ENCODE data around the gene HPN. TPM values are rescaled to one million over a fixed set of nuclear protein-coding genes. Genes with fewer than 3 reads are reported as not detected.

Gene HPN
- total and polyA plus RNA-seq, 2 donors from 2014 or later: 134 to 331 TPM

DNA sequence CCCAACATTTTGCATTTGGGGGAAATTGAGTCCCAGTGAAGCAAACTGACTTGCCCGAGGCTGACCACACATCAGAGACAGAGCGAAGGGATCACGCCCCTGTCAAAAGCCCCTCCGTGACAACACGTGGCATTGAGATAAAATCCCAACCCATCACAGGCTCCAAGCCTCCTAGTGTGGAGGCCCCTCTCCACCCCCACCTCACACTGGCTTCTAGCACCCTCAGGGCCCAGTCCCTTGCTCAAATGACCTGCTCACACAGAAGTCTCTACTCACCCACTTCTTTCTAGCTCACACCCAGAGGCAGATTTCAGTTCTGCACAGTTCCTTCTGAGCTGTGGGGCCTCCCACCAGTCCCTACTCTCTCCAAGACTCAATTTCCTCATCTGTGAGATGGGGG, 10.3 kb downstream of the HPN start:
- DNase-seq (no peak), FAIRE-seq (no peak)
- Histone ChIP-seq H3K4me1 (ENCODE audit: control insufficient read depth in 2 of 3, insufficient read depth in 2 of 3, low read depth in 1 of 3, low read length in 3 of 3) (peaks cover 0 to 5% (median 3%) of the 10 kb centered on the region in 3 donors), H3K36me3 (ENCODE audit: control insufficient read depth in 2 of 3, insufficient read depth in 3 of 3, low read length in 3 of 3) (peaks cover 0 to 4% (median 0%) of the 10 kb centered on the region in 3 donors), H3K4me3 (ENCODE audit: low read length in 3 of 3) (no peak overlapping the region), H3K27ac (ENCODE audit: low read depth in 2 of 2, low read length in 2 of 2) (no peak overlapping the region), H3K27me3 (ENCODE audit: control insufficient read depth, insufficient read depth, low read length) (no peaks in the 10 kb centered on the region), H3K9ac (ENCODE audit: low read length in 3 of 3) (no peak overlapping the region), H3K9me3 (ENCODE audit: control insufficient read depth in 2 of 3, insufficient read depth in 1 of 3, low read length in 3 of 3) (no peaks in the 10 kb centered on the region)
- TF ChIP-seq CTCF (IDR thresholded peaks at IDR 0.05; ENCODE audit: borderline replicate concordance, extremely low read depth, insufficient read depth): no peak
- intact Hi-C loops (cut with DNase I): no loop called here

DNA sequence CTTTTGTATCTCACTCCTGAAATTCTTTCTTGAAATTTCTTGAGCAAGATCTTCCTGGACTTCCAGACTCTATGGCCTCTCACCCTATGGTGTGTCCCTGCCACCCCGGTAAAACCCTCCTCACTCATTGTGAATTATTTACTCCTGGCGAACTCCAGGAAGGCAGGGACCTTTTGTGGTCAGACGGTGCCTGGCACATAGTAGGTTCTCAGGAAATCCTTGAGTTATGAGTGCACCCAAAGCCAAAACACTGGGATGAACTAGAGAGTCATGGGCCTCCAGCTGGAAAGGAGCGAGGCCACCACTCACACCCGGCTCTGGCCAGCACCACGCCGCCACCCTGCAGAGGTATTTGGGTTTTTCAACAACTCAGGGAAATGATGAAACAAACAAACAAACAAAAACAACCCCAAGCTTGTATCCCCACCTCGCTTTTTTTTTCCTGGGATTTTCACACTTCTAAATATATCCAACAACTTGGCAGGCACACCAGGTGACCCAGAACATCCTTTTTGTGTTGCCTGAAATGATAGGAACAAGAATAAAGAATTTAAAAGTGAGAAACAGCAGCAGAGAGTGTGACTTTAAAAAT, 11.2 kb downstream of the HPN start:
- Histone ChIP-seq H3K36me3 (ENCODE audit: control insufficient read depth in 2 of 3, insufficient read depth in 3 of 3, low read length in 3 of 3) (peaks cover 0 to 4% (median 0%) of the 10 kb centered on the region in 3 donors), H3K9ac (ENCODE audit: low read length in 3 of 3) (no peak overlapping the region), H3K4me3 (ENCODE audit: low read length in 3 of 3) (no peak overlapping the region), H3K27me3 (ENCODE audit: control insufficient read depth, insufficient read depth, low read length) (no peaks in the 10 kb centered on the region), H3K9me3 (ENCODE audit: control insufficient read depth in 2 of 3, insufficient read depth in 1 of 3, low read length in 3 of 3) (no peaks in the 10 kb centered on the region), H3K4me1 (ENCODE audit: control insufficient read depth in 2 of 3, insufficient read depth in 2 of 3, low read depth in 1 of 3, low read length in 3 of 3) (peaks cover 0 to 3% (median 2%) of the 10 kb centered on the region in 3 donors), H3K27ac (ENCODE audit: low read depth in 2 of 2, low read length in 2 of 2) (no peak overlapping the region)
- DNase-seq (no peak), FAIRE-seq (no peak)
- intact Hi-C loops (cut with DNase I): no loop called here
- no peak for TF ChIP-seq CTCF (IDR thresholded peaks at IDR 0.05; ENCODE audit: borderline replicate concordance, extremely low read depth, insufficient read depth)

DNA sequence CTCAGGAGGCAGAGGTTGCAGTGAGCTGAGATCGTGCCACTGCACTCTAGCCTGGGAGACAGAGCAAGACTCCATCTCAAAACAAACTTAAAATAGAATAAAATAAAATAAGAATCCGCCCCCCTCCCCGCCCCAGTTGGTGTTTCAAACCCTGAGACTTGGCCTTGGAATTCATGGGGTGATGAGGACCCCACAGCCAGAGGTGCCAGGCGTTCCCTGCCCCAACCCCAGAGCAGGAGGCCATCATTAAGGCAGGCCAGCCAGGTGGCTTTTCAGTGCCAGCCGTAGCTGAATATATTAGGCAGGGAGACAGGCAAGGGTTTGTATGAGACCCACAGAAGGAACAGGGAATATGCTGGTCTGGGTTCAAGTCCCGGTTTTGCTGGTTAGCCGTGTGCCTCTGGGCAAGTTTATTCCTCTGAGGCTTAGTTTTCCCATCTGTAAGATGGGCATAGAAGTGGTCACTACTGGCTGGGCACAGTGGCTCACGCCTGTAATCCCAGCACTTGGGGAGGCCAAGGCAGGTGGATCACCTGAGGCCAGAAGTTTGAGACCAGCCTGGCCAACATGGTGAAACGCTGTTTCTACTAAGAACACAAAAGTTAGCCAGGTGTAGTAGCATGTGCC, 12.3 kb downstream of the HPN start:
- DNase-seq (no peak), FAIRE-seq (no peak)
- TF ChIP-seq CTCF (IDR thresholded peaks at IDR 0.05; ENCODE audit: borderline replicate concordance, extremely low read depth, insufficient read depth): no peak
- H3K9me3 ChIP-seq (ENCODE audit: control insufficient read depth in 2 of 3, insufficient read depth in 1 of 3, low read length in 3 of 3): no peaks in the 10 kb centered on the region
- H3K36me3 ChIP-seq (ENCODE audit: control insufficient read depth in 2 of 3, insufficient read depth in 3 of 3, low read length in 3 of 3): peaks cover 0 to 4% (median 0%) of the 10 kb centered on the region in 3 donors
- peaks cover 0 to 1% (median 0%) of the 10 kb centered on the region in 3 donors for H3K4me1 ChIP-seq (ENCODE audit: control insufficient read depth in 2 of 3, insufficient read depth in 2 of 3, low read depth in 1 of 3, low read length in 3 of 3)
- intact Hi-C loops (cut with DNase I): no loop called here
- no peak overlapping the region for H3K4me3 ChIP-seq (ENCODE audit: low read length in 3 of 3)
- H3K9ac ChIP-seq (ENCODE audit: low read length in 3 of 3): no peak overlapping the region
- no peak overlapping the region for H3K27ac ChIP-seq (ENCODE audit: low read depth in 2 of 2, low read length in 2 of 2)
- no peaks in the 10 kb centered on the region for H3K27me3 ChIP-seq (ENCODE audit: control insufficient read depth, insufficient read depth, low read length)
